ENCODE data around the gene NOP9.

Gene NOP9

GRCh38 chr14:24356208-24356607 lies 56.6 kb downstream of the NOP9 start:
- no peak for DNase-seq
